ENCODE results near the gene SPAG17. TPM values are rescaled to one million over a fixed set of nuclear protein-coding genes. Genes with fewer than 3 reads are reported as not detected.

Gene SPAG17
- total RNA-seq, 1 experiment from 2014 or later, result not detected

DNA sequence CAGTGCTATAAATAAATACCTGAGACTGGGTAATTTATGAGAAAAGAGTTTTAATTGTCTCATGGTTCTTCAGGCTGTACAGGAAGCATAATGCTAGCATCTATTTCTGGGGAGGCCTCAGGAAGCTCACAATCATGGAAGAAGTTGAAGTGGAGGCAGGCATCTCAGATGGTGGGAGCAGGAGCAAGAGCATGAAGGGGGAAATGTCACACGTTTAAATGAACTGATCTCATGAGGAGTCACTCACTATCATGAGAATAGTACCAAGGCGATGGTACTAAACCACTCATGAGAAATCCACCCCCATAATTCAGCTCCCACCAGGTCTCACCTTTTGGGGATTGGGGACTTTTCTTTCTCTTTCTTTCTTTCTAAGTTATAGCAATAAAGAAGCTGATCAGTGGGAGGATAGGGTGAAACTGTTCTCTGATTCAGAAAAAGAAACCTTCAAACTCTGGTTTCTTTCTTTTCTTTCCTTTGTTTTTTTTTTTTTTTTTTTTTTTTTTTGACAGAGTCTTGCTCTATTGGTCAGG is 17.1 kb upstream of the SPAG17 start:
- no TSS peak for BruUV-seq (replicated peaks)
- POLR2A ChIA-PET, result no interaction called here

DNA sequence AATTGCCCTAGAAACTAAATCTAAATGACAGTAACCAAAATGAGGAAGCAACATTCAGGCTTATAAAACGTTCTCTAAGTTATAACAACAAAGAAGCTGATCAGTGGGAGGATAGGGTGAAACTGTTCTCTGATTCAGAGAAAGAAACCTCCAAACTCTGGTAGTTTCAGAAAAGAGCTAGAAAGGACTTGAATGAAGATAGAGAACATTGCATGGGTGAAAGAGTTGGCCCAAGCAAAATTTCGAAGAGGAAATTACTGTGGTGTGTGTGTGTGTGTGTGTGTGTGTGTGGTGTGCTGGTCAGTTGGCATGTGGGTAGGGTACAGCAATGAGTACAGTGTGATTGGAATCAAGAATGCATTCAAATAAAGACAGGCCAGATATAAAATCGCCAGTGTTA is 16.5 kb upstream of the SPAG17 start:
- Mint-ChIP-seq H3K9me3 (ENCODE audit: unreplicated experiment) (no peaks in the 10 kb centered on the region), H3K27me3 (ENCODE audit: insufficient read depth, unreplicated experiment) (no peaks in the 10 kb centered on the region), H3K4me3 (ENCODE audit: unreplicated experiment) (no peak overlapping the region), H3K4me1 (ENCODE audit: insufficient read depth, unreplicated experiment) (peaks cover 8% of the 10 kb centered on the region), H3K36me3 (ENCODE audit: insufficient read depth, unreplicated experiment) (no peaks in the 10 kb centered on the region), H3K27ac (ENCODE audit: low read depth, unreplicated experiment) (peak overlapping the region; percentile 17)
- intact Hi-C loops (cut with micrococcal nuclease), result no loop called here
- CTCF ChIA-PET, result interaction anchor here (0.5 kb wide), 1 partner anchor 142 kb away, joined by 4 read pairs; no protein-coding TSS in a partner anchor
- POLR2A ChIA-PET, result no interaction called here
- DNase-seq (ENCODE audit: unreplicated experiment), result no peak
- BruUV-seq (replicated peaks), result no TSS peak
- TF ChIP-seq, protein P1, sequence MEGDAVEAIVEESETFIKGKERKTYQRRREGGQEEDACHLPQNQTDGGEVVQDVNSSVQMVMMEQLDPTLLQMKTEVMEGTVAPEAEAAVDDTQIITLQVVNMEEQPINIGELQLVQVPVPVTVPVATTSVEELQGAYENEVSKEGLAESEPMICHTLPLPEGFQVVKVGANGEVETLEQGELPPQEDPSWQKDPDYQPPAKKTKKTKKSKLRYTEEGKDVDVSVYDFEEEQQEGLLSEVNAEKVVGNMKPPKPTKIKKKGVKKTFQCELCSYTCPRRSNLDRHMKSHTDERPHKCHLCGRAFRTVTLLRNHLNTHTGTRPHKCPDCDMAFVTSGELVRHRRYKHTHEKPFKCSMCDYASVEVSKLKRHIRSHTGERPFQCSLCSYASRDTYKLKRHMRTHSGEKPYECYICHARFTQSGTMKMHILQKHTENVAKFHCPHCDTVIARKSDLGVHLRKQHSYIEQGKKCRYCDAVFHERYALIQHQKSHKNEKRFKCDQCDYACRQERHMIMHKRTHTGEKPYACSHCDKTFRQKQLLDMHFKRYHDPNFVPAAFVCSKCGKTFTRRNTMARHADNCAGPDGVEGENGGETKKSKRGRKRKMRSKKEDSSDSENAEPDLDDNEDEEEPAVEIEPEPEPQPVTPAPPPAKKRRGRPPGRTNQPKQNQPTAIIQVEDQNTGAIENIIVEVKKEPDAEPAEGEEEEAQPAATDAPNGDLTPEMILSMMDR (IDR thresholded peaks at IDR 0.05; ENCODE audit: unreplicated experiment), result no peak

More for the DNA sequence above, 17.1 kb upstream of the SPAG17 start:
- no peaks in the 10 kb centered on the region for H3K36me3 Mint-ChIP-seq (ENCODE audit: insufficient read depth, unreplicated experiment)
- TF ChIP-seq, protein P1 (IDR thresholded peaks at IDR 0.05; ENCODE audit: unreplicated experiment), result no peak
- CTCF ChIA-PET, result no interaction called here
- DNase-seq (ENCODE audit: unreplicated experiment), result no peak
- H3K4me3 Mint-ChIP-seq (ENCODE audit: unreplicated experiment), result no peak overlapping the region
- no peaks in the 10 kb centered on the region for H3K9me3 Mint-ChIP-seq (ENCODE audit: unreplicated experiment)
- no peak overlapping the region for H3K27ac Mint-ChIP-seq (ENCODE audit: low read depth, unreplicated experiment)
- no peaks in the 10 kb centered on the region for H3K27me3 Mint-ChIP-seq (ENCODE audit: insufficient read depth, unreplicated experiment)
- H3K4me1 Mint-ChIP-seq (ENCODE audit: insufficient read depth, unreplicated experiment), result peaks cover 8% of the 10 kb centered on the region
- intact Hi-C loops (cut with micrococcal nuclease), result no loop called here

DNA sequence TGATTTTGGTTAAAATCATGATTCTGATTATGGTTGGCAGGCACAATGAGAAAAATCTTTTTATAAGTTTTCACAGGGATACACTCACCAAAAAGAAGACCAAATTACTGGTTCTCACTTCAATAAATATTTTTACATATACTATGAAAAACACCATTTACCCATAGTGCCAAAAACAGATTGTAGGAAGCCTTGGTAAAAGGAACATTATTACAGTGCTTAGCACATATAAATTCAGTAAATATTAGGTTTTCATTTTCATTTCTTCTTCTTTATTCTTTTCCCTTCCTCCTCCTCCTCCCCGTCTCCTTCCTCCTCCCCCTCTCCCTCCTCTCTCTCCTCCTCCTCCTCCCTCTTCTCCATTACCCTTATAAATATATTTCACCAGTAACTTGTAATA is 15.8 kb upstream of the SPAG17 start:
- intact Hi-C loops (cut with micrococcal nuclease), result no loop called here

DNA sequence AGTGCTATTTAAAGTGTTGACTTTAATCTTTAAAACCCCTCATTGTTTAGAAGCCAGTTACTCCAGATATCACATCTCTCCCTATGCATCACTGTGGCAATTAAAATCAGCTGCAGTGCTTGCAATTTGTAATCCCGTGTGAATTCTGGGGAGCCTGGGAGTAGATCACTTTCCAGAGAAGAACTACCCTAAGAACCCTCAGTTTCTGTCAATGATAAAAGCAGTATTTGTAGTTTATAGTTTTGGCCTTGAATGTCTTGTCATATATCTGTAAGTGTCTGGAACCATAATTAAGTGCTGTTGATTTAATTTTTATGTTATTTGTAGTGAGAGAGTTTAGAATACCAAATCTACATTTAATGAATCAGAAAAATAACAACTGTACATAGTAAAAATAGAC is 5.5 kb upstream of the SPAG17 start:
- no TSS peak for BruUV-seq (replicated peaks)
- Mint-ChIP-seq H3K4me1 (ENCODE audit: insufficient read depth, unreplicated experiment) (no peaks in the 10 kb centered on the region), H3K4me3 (ENCODE audit: unreplicated experiment) (no peak overlapping the region), H3K27ac (ENCODE audit: low read depth, unreplicated experiment) (no peak overlapping the region), H3K36me3 (ENCODE audit: insufficient read depth, unreplicated experiment) (no peaks in the 10 kb centered on the region), H3K9me3 (ENCODE audit: unreplicated experiment) (peaks cover 11% of the 10 kb centered on the region), H3K27me3 (ENCODE audit: insufficient read depth, unreplicated experiment) (no peaks in the 10 kb centered on the region)
- intact Hi-C loops (cut with micrococcal nuclease), result no loop called here
- ChIA-PET CTCF (interaction anchor here (0.5 to 1.4 kb wide), 4 partner anchors 15 to 428 kb away, joined by 3 to 4 read pairs (median 3); no protein-coding TSS in a partner anchor), POLR2A (no interaction called here)
- TF ChIP-seq, protein P1 (IDR thresholded peaks at IDR 0.05; ENCODE audit: unreplicated experiment), result no peak
- DNase-seq (ENCODE audit: unreplicated experiment), result no peak

More for the DNA sequence above, 15.8 kb upstream of the SPAG17 start:
- Mint-ChIP-seq H3K9me3 (ENCODE audit: unreplicated experiment) (no peaks in the 10 kb centered on the region), H3K4me3 (ENCODE audit: unreplicated experiment) (no peak overlapping the region), H3K36me3 (ENCODE audit: insufficient read depth, unreplicated experiment) (no peaks in the 10 kb centered on the region), H3K27ac (ENCODE audit: low read depth, unreplicated experiment) (peak overlapping the region; percentile 17), H3K27me3 (ENCODE audit: insufficient read depth, unreplicated experiment) (no peaks in the 10 kb centered on the region), H3K4me1 (ENCODE audit: insufficient read depth, unreplicated experiment) (peaks cover 8% of the 10 kb centered on the region)
- ChIA-PET POLR2A (no interaction called here), CTCF (interaction anchor here (0.5 to 1.0 kb wide), 2 partner anchors 9 to 142 kb away, joined by 3 to 4 read pairs; no protein-coding TSS in a partner anchor)
- TF ChIP-seq, protein P1 (IDR thresholded peaks at IDR 0.05; ENCODE audit: unreplicated experiment), result no peak
- BruUV-seq (replicated peaks), result no TSS peak
- no peak for DNase-seq (ENCODE audit: unreplicated experiment)

All from MCF 10A (cell line).